ENCODE results near the gene RPL36. TPM values are rescaled to one million over a fixed set of nuclear protein-coding genes. Genes with fewer than 3 reads are reported as not detected.
"Not testable (repeated sequence)": the region's sequence is repeated elsewhere in the genome, so short reads cannot be mapped to it uniquely, and the experiment has no call there.

The RPL36 gene
- polyA plus RNA-seq, 4 donors, result 503 to 959 (median 748) TPM

- not testable (repeated sequence) for DNase-seq (ENCODE audit: low read depth in 4 of 4, low spot score in 2 of 4)
These were observed 43.1 kb downstream of the RPL36 start for GRCh38 chr19:5733172-5733571.

GRCh38 chr19:5738423-5738822 lies 48.3 kb downstream of the RPL36 start:
- DNase-seq (ENCODE audit: low read depth in 4 of 4, low spot score in 2 of 4), result no peak

Other genes starting within 250 kb of the RPL36 start
- not detected for gene ZNRF4, start 234.9 kb upstream of the RPL36 start, polyA plus RNA-seq (ENCODE audit: insufficient read length in 4 of 4)
- gene TINCR, start 122.3 kb upstream of the RPL36 start, polyA plus RNA-seq (ENCODE audit: insufficient read length in 4 of 4), result 1 to 10 TPM in 1 of 4 donors, under 1 TPM in 3; 0.21 to 1.2 (median 0.51) TPM
- gene SAFB2, start 67.5 kb upstream of the RPL36 start, polyA plus RNA-seq (ENCODE audit: insufficient read length in 4 of 4), result 100 to 1,000 TPM in 2 of 4 donors, 10 to 100 TPM in 2; 51.1 to 120 (median 91.7) TPM
- 100 to 1,000 TPM; 126 to 190 (median 159) TPM for gene SAFB, start 67.2 kb upstream of the RPL36 start, polyA plus RNA-seq (ENCODE audit: insufficient read length in 4 of 4)
- gene MICOS13, start 9.8 kb upstream of the RPL36 start, polyA plus RNA-seq (ENCODE audit: insufficient read length in 4 of 4), result 10 to 100 TPM; 33.7 to 73.6 (median 50.8) TPM
- gene HSD11B1L, start 9.3 kb upstream of the RPL36 start, polyA plus RNA-seq (ENCODE audit: insufficient read length in 4 of 4), result 10 to 100 TPM in 3 of 4 donors, 1 to 10 TPM in 1; 7.9 to 16.9 (median 13.0) TPM
- gene LONP1, start 29.9 kb downstream of the RPL36 start, polyA plus RNA-seq (ENCODE audit: insufficient read length in 4 of 4), result 10 to 100 TPM; 46.9 to 76.4 (median 62.1) TPM
- not detected for gene CATSPERD, start 30.3 kb downstream of the RPL36 start, polyA plus RNA-seq (ENCODE audit: insufficient read length in 4 of 4)
- gene PRR22, start 94.5 kb downstream of the RPL36 start, polyA plus RNA-seq (ENCODE audit: insufficient read length in 4 of 4), result 1 to 10 TPM; 1.5 to 4.4 (median 3.7) TPM
- 10 to 100 TPM; 21.9 to 37.7 (median 30.1) TPM for gene DUS3L, start 100.9 kb downstream of the RPL36 start, polyA plus RNA-seq (ENCODE audit: insufficient read length in 4 of 4)
- 1 to 10 TPM; 1.6 to 5.5 (median 3.9) TPM for gene NRTN, start 114.8 kb downstream of the RPL36 start, polyA plus RNA-seq (ENCODE audit: insufficient read length in 4 of 4)
- gene FUT6, start 149.4 kb downstream of the RPL36 start, polyA plus RNA-seq (ENCODE audit: insufficient read length in 4 of 4), result 10 to 100 TPM in 2 of 4 donors, 1 to 10 TPM in 2; 7.2 to 16.0 (median 10.8) TPM
- 1 to 10 TPM in 2 of 4 donors, under 1 TPM in 2; 0.32 to 1.3 (median 0.74) TPM for gene FUT3, start 161.2 kb downstream of the RPL36 start, polyA plus RNA-seq (ENCODE audit: insufficient read length in 4 of 4)
- gene FUT5, start 180.2 kb downstream of the RPL36 start, polyA plus RNA-seq (ENCODE audit: insufficient read length in 4 of 4), result under 1 TPM in 1 of 4 donors, not detected in 3; 0.06 TPM
- gene NDUFA11, start 213.5 kb downstream of the RPL36 start, polyA plus RNA-seq (ENCODE audit: insufficient read length in 4 of 4), result 100 to 1,000 TPM; 132 to 235 (median 194) TPM
- gene VMAC, start 214.6 kb downstream of the RPL36 start, polyA plus RNA-seq (ENCODE audit: insufficient read length in 4 of 4), result 10 to 100 TPM in 2 of 4 donors, 1 to 10 TPM in 2; 4.6 to 12.6 (median 7.9) TPM
- 10 to 100 TPM; 27.7 to 54.3 (median 37.2) TPM for gene CAPS, start 224.0 kb downstream of the RPL36 start, polyA plus RNA-seq (ENCODE audit: insufficient read length in 4 of 4)

Data from left renal cortex interstitium (tissue), 4 donors.